NCI-H187 treated with DMSO at 0.1 percent for 48 hours (cell line): ENCODE measurements around the gene FRMPD4.

Experiments
- DNase-seq: peaks from one replicate; lab custom pipeline; 2025; lab: John Stamatoyannopoulos, UW

The FRMPD4 gene

GRCh38 chrX:12661464-12661863 is 523.2 kb downstream of the FRMPD4 start:
- DNase-seq, result no peak

DNA sequence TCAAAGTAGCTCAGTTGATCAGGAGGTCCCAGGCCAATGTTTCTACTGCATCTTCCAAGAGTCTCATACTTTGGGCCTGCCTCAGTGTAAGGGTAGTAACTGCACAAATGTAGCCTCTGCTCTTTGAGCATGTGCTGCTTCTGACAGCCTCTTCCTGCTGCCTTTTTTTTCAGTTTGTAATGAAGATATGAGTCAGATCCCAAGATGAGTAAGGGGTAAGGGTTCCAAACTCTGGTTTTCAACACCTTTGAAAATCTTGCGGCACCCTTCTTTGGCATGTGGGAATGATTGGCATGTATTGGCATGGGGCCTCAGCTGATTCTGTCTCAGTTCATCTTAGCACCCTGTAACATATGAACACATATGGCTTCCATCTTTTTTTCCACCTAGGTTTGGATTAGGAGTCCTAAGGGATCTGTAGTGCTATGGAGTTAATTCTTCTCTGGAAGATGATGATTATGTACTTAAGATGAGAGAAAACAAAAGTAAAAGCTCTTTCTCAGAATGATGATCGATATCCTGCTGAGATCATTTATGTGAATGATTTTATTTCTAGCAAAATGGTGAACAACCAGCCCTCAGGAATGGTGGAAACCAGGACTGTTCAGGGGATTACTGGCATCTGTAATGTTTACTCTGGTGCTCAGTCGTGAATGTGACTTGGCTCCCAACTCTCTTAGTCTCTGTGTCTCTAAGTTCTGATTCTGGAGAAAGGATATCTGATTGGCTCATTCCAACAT is 534.3 kb downstream of the FRMPD4 start:
- DNase-seq, result no peak

DNA sequence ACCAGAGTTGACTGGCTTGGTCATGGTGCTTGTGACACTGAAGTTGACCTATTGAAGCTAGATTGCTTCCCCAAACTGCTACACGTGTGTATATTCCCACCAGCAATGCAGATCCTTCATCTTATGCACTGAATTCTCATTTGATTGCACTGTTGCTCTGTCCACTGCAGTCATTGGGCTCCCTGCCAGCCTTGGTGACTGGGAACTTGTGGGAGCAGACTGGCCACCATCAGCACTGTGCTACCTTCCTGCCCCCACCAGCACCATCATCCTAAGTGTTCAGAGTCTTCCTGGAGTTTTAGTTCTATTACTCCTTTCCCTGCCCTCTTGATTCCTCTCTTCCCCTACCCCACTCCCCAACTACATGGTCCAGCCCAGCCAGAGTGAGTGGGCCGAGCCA is 535.2 kb downstream of the FRMPD4 start:
- DNase-seq, result no peak

- DNase-seq, result no peak
These were observed 541.2 kb downstream of the FRMPD4 start for GRCh38 chrX:12679522-12679921.

DNA sequence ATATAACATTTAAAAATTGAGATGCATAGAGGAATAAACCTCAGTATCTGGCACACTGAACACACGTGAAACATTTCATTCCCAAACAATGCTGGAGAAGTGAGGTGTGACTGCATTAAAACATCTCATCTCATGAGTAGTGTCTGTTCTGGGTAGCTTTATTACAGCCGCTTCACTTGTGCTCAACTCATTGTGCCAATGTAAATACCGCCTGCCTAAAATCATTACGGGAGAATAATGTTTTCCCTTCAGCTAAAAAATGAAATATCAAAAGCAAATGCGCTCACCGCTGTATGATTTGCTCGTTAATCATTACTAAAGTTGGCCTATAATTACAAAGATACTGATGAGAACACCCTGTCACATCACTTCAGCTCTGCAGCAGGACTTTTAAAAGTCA is 542.8 kb downstream of the FRMPD4 start:
- DNase-seq, result no peak

DNA sequence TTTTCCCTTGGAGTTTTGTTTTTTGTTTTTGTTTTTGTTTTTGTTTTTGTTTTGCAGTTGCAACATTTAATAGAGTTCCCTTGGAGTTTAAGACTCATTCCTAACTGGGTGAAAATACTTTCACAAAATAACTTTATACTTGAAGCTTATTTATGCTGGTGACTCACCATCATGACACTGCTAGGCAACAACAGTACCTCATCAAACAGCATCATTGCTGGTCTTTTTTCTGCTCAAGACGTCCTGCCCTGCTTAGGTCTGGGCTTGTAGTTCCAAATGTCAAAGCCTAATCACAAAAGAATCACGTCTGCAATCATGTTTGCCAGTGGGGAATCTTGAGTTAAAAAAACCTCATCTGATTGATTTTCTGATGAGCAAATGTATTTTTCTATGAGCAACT is 547.3 kb downstream of the FRMPD4 start:
- no peak for DNase-seq

- no peak for DNase-seq
These were observed 548.1 kb downstream of the FRMPD4 start for GRCh38 chrX:12686331-12686730.

- DNase-seq, result no peak
These were observed 552.4 kb downstream of the FRMPD4 start for GRCh38 chrX:12690646-12691045.

DNA sequence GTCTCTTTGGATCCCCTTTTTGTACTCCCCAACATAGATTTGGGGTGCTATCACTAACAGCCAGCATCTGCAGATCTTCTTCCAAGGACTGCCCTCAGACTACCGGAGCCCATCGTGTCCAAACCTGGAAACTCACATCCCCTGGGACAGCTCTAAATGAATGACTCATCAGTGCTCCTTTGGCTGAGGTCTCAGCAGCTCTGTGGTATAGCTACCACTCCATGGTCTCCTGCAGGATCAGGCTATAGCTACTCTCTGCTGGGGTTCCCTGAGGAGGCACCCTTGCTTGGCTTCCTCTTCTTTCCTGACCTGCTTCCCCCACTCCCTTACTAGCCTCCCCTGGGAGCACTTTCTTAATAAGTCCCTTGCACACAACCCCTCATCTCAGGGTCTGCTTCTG is 555.5 kb downstream of the FRMPD4 start:
- DNase-seq, result no peak

DNA sequence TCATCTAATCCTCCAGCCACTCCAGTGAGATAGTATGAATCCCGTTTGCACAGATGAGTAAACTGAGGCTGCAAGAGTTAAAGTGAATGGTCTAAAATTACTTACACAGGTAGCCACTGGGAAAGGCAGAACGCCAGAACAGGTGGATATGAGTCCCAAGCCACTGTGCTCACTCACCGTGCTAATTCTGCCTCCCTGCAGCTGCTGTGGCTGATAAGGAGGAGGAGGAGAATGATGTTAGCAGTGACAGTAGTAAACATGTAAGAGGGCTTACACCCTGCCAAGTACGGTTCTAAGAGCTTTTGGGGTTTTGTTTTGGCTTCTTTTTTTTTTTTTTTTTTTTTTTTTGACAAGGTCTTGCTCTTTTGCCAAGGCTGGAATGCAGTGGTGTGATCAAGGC is 562.5 kb downstream of the FRMPD4 start:
- no peak for DNase-seq

DNA sequence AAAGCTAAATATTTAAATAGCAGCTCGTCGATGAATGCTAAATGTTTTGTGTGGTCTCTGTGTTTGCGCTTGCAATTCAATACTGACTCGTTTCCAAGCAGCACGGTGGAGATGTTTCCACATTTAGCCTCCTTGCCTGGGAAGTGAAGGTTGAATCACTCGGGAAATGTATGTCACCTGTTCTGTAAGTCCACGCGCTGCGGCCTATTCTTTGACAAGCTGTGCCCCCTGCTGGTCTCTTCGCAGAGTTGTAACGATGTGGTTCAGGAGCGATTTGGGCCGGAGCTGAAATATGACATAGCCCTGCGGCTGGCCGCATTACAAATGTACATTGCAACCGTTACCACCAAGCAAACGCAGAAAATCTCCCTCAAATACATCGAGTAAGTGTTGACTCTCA is 563.4 kb downstream of the FRMPD4 start:
- DNase-seq, result no peak

DNA sequence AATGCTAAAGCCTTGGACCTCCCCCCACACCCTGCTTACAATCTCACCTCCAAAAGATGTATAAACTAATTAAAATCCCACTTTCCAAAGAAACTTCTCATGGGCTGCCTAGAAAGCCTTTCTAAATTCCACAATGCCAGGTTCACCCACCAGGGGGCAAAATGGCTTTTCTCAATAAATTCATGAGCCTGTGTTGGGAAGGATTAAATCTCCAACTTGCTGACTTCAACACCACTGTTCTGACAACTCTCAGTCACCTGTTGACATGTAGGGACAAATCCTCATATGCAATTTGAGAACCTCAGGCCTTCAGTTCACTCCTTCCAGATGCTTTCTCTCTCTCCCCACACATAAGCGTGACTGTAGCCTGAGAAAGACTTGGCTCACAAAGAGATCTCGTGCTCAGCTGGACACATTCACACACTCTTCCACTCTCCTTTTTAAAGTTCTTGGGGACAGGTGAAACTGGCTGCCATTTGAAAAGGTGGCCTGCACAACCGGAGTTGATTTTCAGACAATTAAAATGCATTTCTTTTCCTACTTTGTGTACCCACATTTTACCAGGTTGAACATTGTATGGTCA is 564.3 kb downstream of the FRMPD4 start:
- DNase-seq, result no peak

GRCh38 chrX:12704706-12705105 is 566.4 kb downstream of the FRMPD4 start:
- no peak for DNase-seq

DNA sequence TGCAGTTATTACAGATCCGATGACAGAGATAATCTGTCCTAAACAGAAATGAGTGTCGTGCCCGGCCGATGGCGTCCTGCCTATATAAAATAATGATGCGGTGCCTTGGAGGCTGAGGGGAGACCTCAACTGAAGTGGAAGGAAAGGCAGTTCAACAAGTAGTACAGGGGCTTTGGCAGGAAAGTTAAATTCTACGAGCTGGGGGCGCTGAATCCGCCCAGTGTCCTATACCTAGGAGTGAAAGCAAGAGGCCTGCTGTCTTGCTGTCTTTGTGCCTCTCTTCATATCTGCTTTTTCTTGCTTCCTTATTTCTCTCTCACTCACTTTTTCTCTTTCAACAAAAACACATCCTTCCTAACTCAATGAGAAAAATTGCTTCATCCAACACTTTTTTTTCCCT is 570.8 kb downstream of the FRMPD4 start:
- no peak for DNase-seq

DNA sequence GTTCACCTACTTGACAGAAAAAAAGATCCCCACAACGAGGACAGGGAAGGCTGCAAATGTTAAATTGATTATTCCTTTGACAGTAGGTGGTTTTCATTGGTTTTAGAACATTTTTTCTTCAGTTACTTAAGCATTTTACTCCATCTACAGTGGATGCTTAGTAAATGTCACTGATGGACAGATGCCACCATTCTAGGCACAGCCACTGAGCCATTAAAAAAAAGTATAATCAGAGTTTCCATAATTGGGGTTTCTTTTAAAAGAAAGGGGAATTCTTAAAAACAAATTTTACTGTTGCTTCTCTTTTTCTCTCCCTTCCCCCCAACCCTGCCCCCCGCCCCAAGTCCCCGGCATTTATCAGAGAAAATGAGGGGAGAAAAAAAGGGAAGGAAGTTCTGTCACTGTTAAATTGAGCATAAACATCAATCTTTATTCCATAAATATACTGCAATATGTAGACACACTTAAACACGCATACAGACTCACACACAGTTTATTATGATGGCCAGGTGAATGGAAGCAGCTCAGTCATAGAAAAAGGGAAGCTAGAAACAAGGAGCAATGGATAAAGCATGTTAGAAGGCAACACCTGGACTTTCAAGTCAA is 573.3 kb downstream of the FRMPD4 start:
- DNase-seq, result no peak

GRCh38 chrX:12716574-12716973 is 578.3 kb downstream of the FRMPD4 start:
- DNase-seq, result no peak

- no peak for DNase-seq
These were observed 581.6 kb downstream of the FRMPD4 start for GRCh38 chrX:12719837-12720236.

DNA sequence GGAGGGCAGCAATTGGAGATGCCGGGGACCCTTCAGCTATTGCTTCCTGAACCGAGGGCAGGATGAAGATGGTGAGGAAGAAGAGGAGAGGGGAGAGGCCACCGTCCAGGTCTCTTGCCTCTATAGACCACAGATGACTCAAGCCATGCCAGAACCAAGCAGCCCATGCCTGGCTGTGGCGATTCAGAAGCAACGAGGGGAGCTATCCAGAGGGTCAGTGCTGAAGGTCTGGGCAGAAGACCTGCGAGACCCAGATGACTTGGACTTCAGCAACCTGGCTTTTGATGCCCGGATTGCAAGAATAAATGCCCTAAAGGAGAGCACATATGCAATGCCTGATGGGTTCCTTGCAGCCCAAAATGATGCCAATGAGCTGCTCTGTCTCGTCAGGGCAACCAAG is 582.8 kb downstream of the FRMPD4 start:
- DNase-seq, result no peak

- DNase-seq, result no peak
These were observed 584.0 kb downstream of the FRMPD4 start for GRCh38 chrX:12722314-12722713.

- DNase-seq, result no peak
These were observed 603.1 kb downstream of the FRMPD4 start for GRCh38 chrX:12741416-12741815.

DNA sequence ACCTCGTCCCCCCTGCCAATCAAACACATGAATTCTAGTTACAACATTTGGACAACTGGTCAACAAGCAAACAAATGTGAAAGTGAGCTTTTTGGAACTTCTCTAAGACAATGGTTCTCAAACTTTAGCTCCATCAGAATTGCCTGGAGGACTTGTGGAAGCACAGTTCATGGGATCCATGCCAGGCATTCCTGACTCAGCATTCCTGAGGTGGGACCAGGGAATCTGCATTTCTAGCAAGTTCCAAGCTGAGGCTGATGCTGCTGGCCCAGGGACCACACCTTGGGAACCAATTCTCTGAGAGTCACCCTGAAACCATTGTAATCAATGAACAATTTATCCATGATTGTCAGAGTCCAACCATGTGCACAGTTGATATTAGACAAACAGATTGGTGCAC is 609.2 kb downstream of the FRMPD4 start:
- no peak for DNase-seq

DNA sequence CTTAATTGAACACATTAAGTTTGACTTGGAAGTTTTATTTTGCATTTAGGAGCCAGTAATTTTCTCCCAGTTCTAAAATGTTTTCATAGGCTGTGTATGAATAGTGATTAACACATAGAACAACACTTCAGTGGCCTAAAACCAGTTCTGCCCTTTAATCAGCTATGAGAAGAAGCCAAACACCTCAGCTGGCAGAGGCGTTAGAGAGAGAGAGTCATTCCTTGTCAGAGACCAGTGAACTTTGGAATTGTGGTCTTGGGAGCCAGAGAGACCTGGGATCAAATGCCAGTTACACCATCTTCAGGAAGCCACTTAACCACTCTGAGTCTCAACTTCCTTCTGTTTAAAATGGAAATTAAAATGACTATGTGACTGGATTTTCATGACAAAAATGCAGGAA is 613.6 kb downstream of the FRMPD4 start:
- no peak for DNase-seq

DNA sequence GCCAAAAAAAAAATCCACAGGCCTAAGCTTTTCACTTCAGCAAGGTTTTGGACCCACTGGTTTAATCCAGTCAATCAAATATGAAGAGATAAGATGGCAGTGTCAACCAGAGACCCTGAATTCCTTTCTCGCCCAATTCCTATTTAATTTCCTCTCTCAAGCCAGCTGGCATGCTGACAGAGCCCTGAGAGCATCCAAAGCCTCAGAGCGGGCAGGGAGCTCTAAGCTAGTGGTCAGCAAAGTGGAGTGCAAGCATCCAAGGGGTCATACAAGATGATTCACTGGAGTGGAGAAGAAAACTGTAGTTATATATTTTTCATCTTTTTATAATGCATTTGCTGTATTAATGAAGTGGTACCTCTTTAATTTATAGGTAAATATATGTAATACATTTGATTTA is 615.1 kb downstream of the FRMPD4 start:
- no peak for DNase-seq

- no peak for DNase-seq
These were observed 620.0 kb downstream of the FRMPD4 start for GRCh38 chrX:12758291-12758690.
